Activated CD8-positive, alpha-beta memory T cell treated with anti-CD3 and anti-CD28 coated beads, Interleukin-2, amount 50 U/mL, for 24 hours (primary cell): ENCODE data around the gene MPRIP.

Experiments
- DNase-seq: peaks from one replicate; pipeline ENCODE4 v3.0.0-alpha.2; 2020; ENCODE audit errors: extremely low read depth

Gene MPRIP

GRCh38 chr17:17069849-17070248 is 27.6 kb downstream of the MPRIP start:
- no peak for DNase-seq

- no peak for DNase-seq
These were observed 28.7 kb downstream of the MPRIP start for GRCh38 chr17:17070931-17071330.

- DNase-seq: no peak
These were observed 29.5 kb downstream of the MPRIP start for GRCh38 chr17:17071531-17072360.

GRCh38 chr17:17072546-17072945 is 30.3 kb downstream of the MPRIP start:
- DNase-seq: no peak

- no peak for DNase-seq
These were observed 30.8 kb downstream of the MPRIP start for GRCh38 chr17:17073030-17073564.

GRCh38 chr17:17073581-17074403 is 31.5 kb downstream of the MPRIP start:
- no peak for DNase-seq

GRCh38 chr17:17075125-17075781 is 33.0 kb downstream of the MPRIP start:
- no peak for DNase-seq

GRCh38 chr17:17076066-17076465 is 33.8 kb downstream of the MPRIP start:
- no peak for DNase-seq

GRCh38 chr17:17077101-17077500 is 34.8 kb downstream of the MPRIP start:
- DNase-seq: no peak

- no peak for DNase-seq
These were observed 35.8 kb downstream of the MPRIP start for GRCh38 chr17:17077861-17078732.

- no peak for DNase-seq
These were observed 36.6 kb downstream of the MPRIP start for GRCh38 chr17:17078832-17079231.

GRCh38 chr17:17079336-17079735 is 37.1 kb downstream of the MPRIP start:
- DNase-seq: no peak

GRCh38 chr17:17079761-17080160 is 37.5 kb downstream of the MPRIP start:
- DNase-seq: no peak

GRCh38 chr17:17080181-17080631 is 37.9 kb downstream of the MPRIP start:
- no peak for DNase-seq

GRCh38 chr17:17080781-17081180 is 38.5 kb downstream of the MPRIP start:
- no peak for DNase-seq

- no peak for DNase-seq
These were observed 39.2 kb downstream of the MPRIP start for GRCh38 chr17:17081304-17081940.

- DNase-seq: no peak
These were observed 40.6 kb downstream of the MPRIP start for GRCh38 chr17:17082878-17083277.

GRCh38 chr17:17084317-17084835 is 42.1 kb downstream of the MPRIP start:
- no peak for DNase-seq

- DNase-seq: no peak
These were observed 42.7 kb downstream of the MPRIP start for GRCh38 chr17:17084941-17085340.

GRCh38 chr17:17086585-17086984 is 44.3 kb downstream of the MPRIP start:
- DNase-seq: no peak
